Endothelial cell of umbilical vein (primary cell): ENCODE results near the gene PRKCQ.

Experiments used
- EZH2 ChIP-seq: IDR thresholded peaks from 2 replicates; pipeline ENCODE4 v1.6.1; 2012; ENCODE audit warnings: borderline replicate concordance, low read depth, mild to moderate bottlenecking, moderate library complexity, low read length, inconsistent platforms; ENCODE audit not compliant: severe bottlenecking
- POLR2A ChIP-seq: IDR thresholded peaks from 2 replicates; pipeline ENCODE4 v1.6.1; 2012; ENCODE audit warnings: low read depth, mild to moderate bottlenecking, control low read depth, low read length
- POLR2AphosphoS5 ChIP-seq: IDR thresholded peaks from 2 replicates; pipeline ENCODE4 v1.6.1; 2012; ENCODE audit warnings: low read depth, mild to moderate bottlenecking, control low read depth, low read length, moderate library complexity; ENCODE audit not compliant: insufficient read depth
- TF ChIP-seq, protein P1 (sequence below), 2 donors: IDR thresholded peaks; 1 replicate in 1 of 2; 2 replicates in 1 of 2; pipeline ENCODE4 v1.5.1; 2011; ENCODE audit warnings: low read length in 2 of 2, mild to moderate bottlenecking in 2 of 2, moderate library complexity in 2 of 2, control low read depth in 1 of 2, inconsistent platforms in 1 of 2, low read depth in 1 of 2; ENCODE audit not compliant: insufficient read depth in 1 of 2; ENCODE audit errors: extremely low read depth in 1 of 2

DNA sequence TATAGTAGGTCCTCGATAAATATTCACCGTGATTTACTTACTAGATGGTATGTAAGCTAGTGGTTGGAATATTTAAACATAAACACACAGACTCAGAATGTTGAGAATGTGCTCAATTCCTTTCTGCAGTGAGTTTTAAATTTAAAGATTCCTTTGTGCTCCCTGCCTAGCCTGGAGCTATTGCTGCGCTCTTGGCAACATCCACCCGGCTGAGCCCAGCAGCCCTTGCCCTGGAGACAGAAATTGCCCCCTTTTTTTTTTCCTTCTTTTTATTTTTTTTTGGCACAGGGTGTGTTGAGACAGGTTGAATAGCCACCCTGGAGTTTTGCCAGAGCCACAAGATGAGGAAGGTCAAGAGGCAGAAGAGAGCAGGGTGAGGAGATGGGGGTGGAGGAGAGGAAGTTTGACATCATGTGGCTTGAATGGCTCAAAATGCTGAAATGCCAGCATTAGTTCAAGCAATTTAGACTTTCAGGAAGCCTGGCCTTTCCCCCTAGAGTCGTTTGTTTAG lies 180.8 kb downstream of the PRKCQ start:
- TF ChIP-seq POLR2AphosphoS5 (no peak), POLR2A (no peak), EZH2 (no peak)
- TF ChIP-seq, protein P1, sequence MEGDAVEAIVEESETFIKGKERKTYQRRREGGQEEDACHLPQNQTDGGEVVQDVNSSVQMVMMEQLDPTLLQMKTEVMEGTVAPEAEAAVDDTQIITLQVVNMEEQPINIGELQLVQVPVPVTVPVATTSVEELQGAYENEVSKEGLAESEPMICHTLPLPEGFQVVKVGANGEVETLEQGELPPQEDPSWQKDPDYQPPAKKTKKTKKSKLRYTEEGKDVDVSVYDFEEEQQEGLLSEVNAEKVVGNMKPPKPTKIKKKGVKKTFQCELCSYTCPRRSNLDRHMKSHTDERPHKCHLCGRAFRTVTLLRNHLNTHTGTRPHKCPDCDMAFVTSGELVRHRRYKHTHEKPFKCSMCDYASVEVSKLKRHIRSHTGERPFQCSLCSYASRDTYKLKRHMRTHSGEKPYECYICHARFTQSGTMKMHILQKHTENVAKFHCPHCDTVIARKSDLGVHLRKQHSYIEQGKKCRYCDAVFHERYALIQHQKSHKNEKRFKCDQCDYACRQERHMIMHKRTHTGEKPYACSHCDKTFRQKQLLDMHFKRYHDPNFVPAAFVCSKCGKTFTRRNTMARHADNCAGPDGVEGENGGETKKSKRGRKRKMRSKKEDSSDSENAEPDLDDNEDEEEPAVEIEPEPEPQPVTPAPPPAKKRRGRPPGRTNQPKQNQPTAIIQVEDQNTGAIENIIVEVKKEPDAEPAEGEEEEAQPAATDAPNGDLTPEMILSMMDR (IDR thresholded peaks at IDR 0.05; ENCODE audit: extremely low read depth in 1 of 2, insufficient read depth in 1 of 2, low read depth in 1 of 2, low read length in 2 of 2): no peak
